Osteoblast (primary cell): ENCODE data around the gene L3MBTL2. TPM values are rescaled to one million over a fixed set of nuclear protein-coding genes. Genes with fewer than 3 reads are reported as not detected.

Experiments
- DNase-seq: peaks from one replicate; pipeline ENCODE4 v3.0.0; 2011; ENCODE audit warnings: low spot score, mixed read lengths; ENCODE audit not compliant: insufficient read length; ENCODE audit errors: missing footprints
- H2AFZ ChIP-seq: 2 replicates; pipeline ENCODE4 v1.6.0; 2011; ENCODE audit warnings: mild to moderate bottlenecking, low read length
- H3K27ac ChIP-seq: 2 replicates; pipeline ENCODE4 v1.5.1; 2011; ENCODE audit warnings: mild to moderate bottlenecking, low read depth, low read length, moderate library complexity
- H3K27me3 ChIP-seq: 2 replicates; pipeline ENCODE4 v1.6.0; 2012; ENCODE audit warnings: mild to moderate bottlenecking, control low read depth, inconsistent platforms, low read length, moderate library complexity; ENCODE audit not compliant: insufficient read depth
- H3K36me3 ChIP-seq: 2 replicates; pipeline ENCODE4 v1.5.1; 2011; ENCODE audit warnings: mild to moderate bottlenecking, low read length, control low read depth, moderate library complexity; ENCODE audit not compliant: insufficient read depth
- H3K4me1 ChIP-seq: 2 replicates; pipeline ENCODE4 v1.5.1; 2011; ENCODE audit warnings: mild to moderate bottlenecking, low read length, control low read depth, moderate library complexity; ENCODE audit not compliant: insufficient read depth
- H3K4me2 ChIP-seq: 2 replicates; pipeline ENCODE4 v1.6.0; 2011; ENCODE audit warnings: mild to moderate bottlenecking, low read length; ENCODE audit not compliant: insufficient read depth
- H3K4me3 ChIP-seq: fragments of 200-600 bp; sonication (generic); 3 replicates; pipeline ENCODE4 v1.5.1; 2012; ENCODE audit warnings: mild to moderate bottlenecking, low read length, inconsistent platforms; ENCODE audit not compliant: insufficient read depth
- H3K79me2 ChIP-seq: 2 replicates; pipeline ENCODE4 v1.6.0; 2012; ENCODE audit warnings: mild to moderate bottlenecking, low read length, control low read depth, inconsistent platforms; ENCODE audit not compliant: insufficient read depth
- H3K9me3 ChIP-seq: 2 replicates; pipeline ENCODE4 v1.5.1; 2011; ENCODE audit warnings: low read depth, low read length, control low read depth
- H4K20me1 ChIP-seq: 2 replicates; pipeline ENCODE4 v1.6.0; 2012; ENCODE audit warnings: mild to moderate bottlenecking, low read length, control low read depth; ENCODE audit not compliant: insufficient read depth
- CTCF ChIP-seq: IDR thresholded peaks from 2 replicates; pipeline ENCODE4 v1.5.1; 2011; ENCODE audit warnings: mild to moderate bottlenecking, low read depth, low read length, moderate library complexity; ENCODE audit errors: extremely low read depth
- total RNA-seq: library from RNA; depleted of rRNA; stranded (reverse); fragments of >200 nt; gene quantifications from 2 replicates; pipeline ENCODE4 v1.2.3, GENCODE V29; 2012

Gene L3MBTL2
- total RNA-seq, 1 donor = 22.8 TPM

- Histone ChIP-seq H3K79me2 (no peaks in the 10 kb centered on the region), H3K27ac (no peak overlapping the region), H3K4me1 (no peaks in the 10 kb centered on the region), H3K4me3 (no peak overlapping the region), H2AFZ (no peak overlapping the region), H3K4me2 (no peak overlapping the region), H3K9me3 (no peaks in the 10 kb centered on the region), H4K20me1 (peaks cover 12% of the 10 kb centered on the region), H3K27me3 (no peaks in the 10 kb centered on the region), H3K36me3 (peaks cover 53% of the 10 kb centered on the region)
- no peak for TF ChIP-seq CTCF
- no peak for DNase-seq
Measured at GRCh38 chr22:41245917-41246499, 40.9 kb downstream of the L3MBTL2 start.

GRCh38 chr22:41247703-41248102 lies 42.6 kb downstream of the L3MBTL2 start:
- Histone ChIP-seq H3K4me1 (no peaks in the 10 kb centered on the region), H2AFZ (no peak overlapping the region), H3K36me3 (peaks cover 65% of the 10 kb centered on the region), H3K27ac (no peak overlapping the region), H3K9me3 (no peaks in the 10 kb centered on the region), H3K27me3 (no peaks in the 10 kb centered on the region), H4K20me1 (peaks cover 14% of the 10 kb centered on the region), H3K4me3 (no peak overlapping the region), H3K4me2 (no peak overlapping the region), H3K79me2 (no peaks in the 10 kb centered on the region)
- TF ChIP-seq CTCF = no peak
- no peak for DNase-seq

- Histone ChIP-seq H3K9me3 (no peaks in the 10 kb centered on the region), H3K4me2 (no peak overlapping the region), H3K27ac (no peak overlapping the region), H3K4me1 (no peaks in the 10 kb centered on the region), H3K79me2 (no peaks in the 10 kb centered on the region), H4K20me1 (peaks cover 20% of the 10 kb centered on the region), H3K36me3 (peaks cover 71% of the 10 kb centered on the region), H3K27me3 (no peaks in the 10 kb centered on the region), H3K4me3 (no peak overlapping the region), H2AFZ (no peak overlapping the region)
- no peak for TF ChIP-seq CTCF
- no peak for DNase-seq
Measured at GRCh38 chr22:41248314-41248713, 43.2 kb downstream of the L3MBTL2 start.

GRCh38 chr22:41248758-41249157 lies 43.6 kb downstream of the L3MBTL2 start:
- Histone ChIP-seq H3K27me3 (no peaks in the 10 kb centered on the region), H3K4me1 (no peaks in the 10 kb centered on the region), H3K79me2 (no peaks in the 10 kb centered on the region), H3K9me3 (no peaks in the 10 kb centered on the region), H3K4me2 (no peak overlapping the region), H3K4me3 (no peak overlapping the region), H2AFZ (no peak overlapping the region), H3K27ac (no peak overlapping the region), H3K36me3 (peaks cover 75% of the 10 kb centered on the region), H4K20me1 (peaks cover 20% of the 10 kb centered on the region)
- no peak for DNase-seq
- TF ChIP-seq CTCF = no peak
